SJSA1 (cell line): Measurements from ENCODE around the gene SLC17A5. TPM values are rescaled to one million over a fixed set of nuclear protein-coding genes. Genes with fewer than 3 reads are reported as not detected.
A peak's percentile ranks its signal among the peaks of the same experiment; 100 is the strongest.
"Not testable (repeated sequence)": the region's sequence is repeated elsewhere in the genome, so short reads cannot be mapped to it uniquely, and the experiment has no call there.

ENCODE experiments used
- DNase-seq, 2 experiments: peaks; one replicate each; pipeline ENCODE4 v3.0.0-alpha.2; 2015 to 2020; ENCODE audit warnings: low spot score in 2 of 2, low read depth in 1 of 2
- H3K27ac ChIP-seq: fragments of 250-450 bp; sonication (Bioruptor Pico); 2 replicates; pipeline ENCODE4 v1.5.1; 2020; ENCODE audit warnings: mild to moderate bottlenecking, moderate library complexity
- H3K27me3 ChIP-seq: fragments of 250-450 bp; sonication (Bioruptor Pico); replicated peaks from 2 replicates; pipeline ENCODE4 v1.5.1; 2020; ENCODE audit warnings: mild to moderate bottlenecking, moderate library complexity
- H3K36me3 ChIP-seq: fragments of 250-450 bp; sonication (Bioruptor Pico); 2 replicates; pipeline ENCODE4 v1.5.1; 2020; ENCODE audit warnings: mild to moderate bottlenecking
- H3K4me1 ChIP-seq: fragments of 250-450 bp; sonication (Bioruptor Pico); replicated peaks from 2 replicates; pipeline ENCODE4 v1.6.1; 2021; ENCODE audit warnings: mild to moderate bottlenecking
- H3K4me3 ChIP-seq: fragments of 250-450 bp; sonication (Bioruptor Pico); 2 replicates; pipeline ENCODE4 v1.5.1; 2020; ENCODE audit warnings: mild to moderate bottlenecking
- H3K9me3 ChIP-seq: fragments of 250-450 bp; sonication (Bioruptor Pico); replicated peaks from 2 replicates; pipeline ENCODE4 v1.5.1; 2020; ENCODE audit warnings: mild to moderate bottlenecking
- total RNA-seq: library from RNA; depleted of rRNA; stranded (reverse); fragments of >200 nt; shearing (Covaris generic); gene quantifications from 2 replicates; pipeline ENCODE4 v1.2.3, GENCODE V29; 2014; rRNA removed

SLC17A5 gene
- total RNA-seq, 1 experiment from 2014 or later: 12.5 TPM

GRCh38 chr6:73560853-73561407 lies 92.9 kb downstream of the SLC17A5 start:
- no peak for DNase-seq

GRCh38 chr6:73560182-73560732 lies 93.5 kb downstream of the SLC17A5 start:
- DNase-seq: peak in 1 of 2 experiments; percentile 32
- H3K4me1 ChIP-seq: peaks cover 18% of the 10 kb centered on the region
- H3K36me3 ChIP-seq: no peaks in the 10 kb centered on the region
- no peaks in the 10 kb centered on the region for H3K9me3 ChIP-seq
- no peaks in the 10 kb centered on the region for H3K27me3 ChIP-seq
- H3K27ac ChIP-seq: no peak overlapping the region
- H3K4me3 ChIP-seq: no peak overlapping the region

More at GRCh38 chr6:73560853-73561407, 92.9 kb downstream of the SLC17A5 start:
- Histone ChIP-seq H3K9me3 (no peaks in the 10 kb centered on the region), H3K4me1 (peaks cover 25% of the 10 kb centered on the region), H3K4me3 (no peak overlapping the region), H3K27ac (no peak overlapping the region), H3K36me3 (no peaks in the 10 kb centered on the region), H3K27me3 (no peaks in the 10 kb centered on the region)

GRCh38 chr6:73559399-73559794 lies 94.4 kb downstream of the SLC17A5 start:
- not testable (repeated sequence) for DNase-seq

GRCh38 chr6:73558624-73559398 lies 95.0 kb downstream of the SLC17A5 start:
- peaks cover 12% of the 10 kb centered on the region; the same call in 1 of the 2 replicates for H3K4me1 ChIP-seq
- no peak for DNase-seq
- no peaks in the 10 kb centered on the region for H3K36me3 ChIP-seq
- H3K27me3 ChIP-seq: no peaks in the 10 kb centered on the region
- no peak overlapping the region for H3K4me3 ChIP-seq
- no peak overlapping the region for H3K27ac ChIP-seq
- H3K9me3 ChIP-seq: no peaks in the 10 kb centered on the region

More at GRCh38 chr6:73559399-73559794, 94.4 kb downstream of the SLC17A5 start:
- not testable (repeated sequence) for H3K36me3 ChIP-seq, H3K9me3 ChIP-seq, H3K27ac ChIP-seq, H3K27me3 ChIP-seq, H3K4me3 ChIP-seq
- peaks cover 12% of the 10 kb centered on the region; the same call in 1 of the 2 replicates for H3K4me1 ChIP-seq

GRCh38 chr6:73556836-73557235 lies 97.0 kb downstream of the SLC17A5 start:
- Histone ChIP-seq H3K27me3 (no peaks in the 10 kb centered on the region), H3K9me3 (no peaks in the 10 kb centered on the region), H3K27ac (no peak overlapping the region), H3K36me3 (no peaks in the 10 kb centered on the region), H3K4me3 (no peak overlapping the region), H3K4me1 (peaks cover 12% of the 10 kb centered on the region; the same call in 1 of the 2 replicates)
- DNase-seq: no peak

GRCh38 chr6:73555380-73555949 lies 98.3 kb downstream of the SLC17A5 start:
- not testable (repeated sequence) for H3K4me3 ChIP-seq, DNase-seq, H3K36me3 ChIP-seq, H3K27me3 ChIP-seq, H3K9me3 ChIP-seq, H3K4me1 ChIP-seq, H3K27ac ChIP-seq

GRCh38 chr6:73551115-73551514 lies 102.7 kb downstream of the SLC17A5 start:
- DNase-seq, H3K4me3 ChIP-seq, H3K36me3 ChIP-seq: not testable (repeated sequence)

GRCh38 chr6:73548458-73549446 lies 105.0 kb downstream of the SLC17A5 start:
- H3K4me3 ChIP-seq: no peak overlapping the region
- no peaks in the 10 kb centered on the region for H3K9me3 ChIP-seq
- no peak overlapping the region for H3K27ac ChIP-seq
- no peaks in the 10 kb centered on the region for H3K36me3 ChIP-seq
- H3K4me1 ChIP-seq: no peaks in the 10 kb centered on the region
- no peak for DNase-seq
- no peaks in the 10 kb centered on the region for H3K27me3 ChIP-seq

More at GRCh38 chr6:73551115-73551514, 102.7 kb downstream of the SLC17A5 start:
- not testable (repeated sequence) for H3K27me3 ChIP-seq, H3K9me3 ChIP-seq, H3K27ac ChIP-seq, H3K4me1 ChIP-seq

GRCh38 chr6:73547036-73547435 lies 106.8 kb downstream of the SLC17A5 start:
- no peaks in the 10 kb centered on the region for H3K9me3 ChIP-seq
- H3K4me1 ChIP-seq: no peaks in the 10 kb centered on the region
- H3K36me3 ChIP-seq: no peaks in the 10 kb centered on the region
- no peaks in the 10 kb centered on the region for H3K27me3 ChIP-seq
- no peak for DNase-seq
- H3K4me3 ChIP-seq: no peak overlapping the region
- no peak overlapping the region for H3K27ac ChIP-seq

Other genes with a start within 250 kb of the SLC17A5 start
- gene CGAS, start 201.7 kb downstream of the SLC17A5 start, total RNA-seq: 0.05 TPM in 1 of 2 replicates, not detected in the other
- gene MTO1, start 192.3 kb downstream of the SLC17A5 start, total RNA-seq: 30.7 and 44.7 TPM in 2 replicates
- 11,857 and 11,916 TPM in 2 replicates for gene EEF1A1, start 133.0 kb downstream of the SLC17A5 start, total RNA-seq
- gene CD109, start 42.2 kb upstream of the SLC17A5 start, total RNA-seq: 31.2 and 47.3 TPM in 2 replicates